HG03139 (cell line): ENCODE measurements around the gene COG5.
A peak's percentile ranks its signal among the peaks of the same experiment; 100 is the strongest.

ENCODE experiments used
- ATAC-seq: cut with Tn5 transposase; IDR thresholded peaks from one replicate; pipeline ENCODE4 v1.9.1; 2021; ENCODE audit not compliant: unreplicated experiment

COG5 gene

GRCh38 chr7:107563775-107564552 is at the start of gene COG5, which contains the start of gene DUS4L:
COG5 (minus strand) TSS chr7:107563920; CDS start chr7:107563896, 24 bp downstream.
DUS4L (plus strand) TSS chr7:107563971; CDS start chr7:107567071, 3,100 bp downstream.
- peak; percentile 93 for ATAC-seq

- ATAC-seq: no peak
These were observed 49.7 kb upstream of the COG5 start for GRCh38 chr7:107613439-107613838.

- ATAC-seq: no peak
These were observed 46.6 kb upstream of the COG5 start for GRCh38 chr7:107610323-107610722.

- ATAC-seq: no peak
These were observed 46.1 kb upstream of the COG5 start for GRCh38 chr7:107609811-107610261.

GRCh38 chr7:107606303-107606702 is 42.6 kb upstream of the COG5 start:
- ATAC-seq: no peak

GRCh38 chr7:107605218-107605815 is 41.6 kb upstream of the COG5 start:
- no peak for ATAC-seq

GRCh38 chr7:107600816-107601215 is 37.1 kb upstream of the COG5 start:
- no peak for ATAC-seq

GRCh38 chr7:107599262-107599661 is 35.5 kb upstream of the COG5 start:
- no peak for ATAC-seq

GRCh38 chr7:107597953-107598352 is 34.2 kb upstream of the COG5 start:
- ATAC-seq: no peak

- no peak for ATAC-seq
These were observed 33.8 kb upstream of the COG5 start for GRCh38 chr7:107597582-107597916.

- no peak for ATAC-seq
These were observed 33.3 kb upstream of the COG5 start for GRCh38 chr7:107596881-107597581.

GRCh38 chr7:107594961-107595737 is 31.4 kb upstream of the COG5 start:
- no peak for ATAC-seq

- no peak for ATAC-seq
These were observed 29.3 kb upstream of the COG5 start for GRCh38 chr7:107593025-107593410.

- ATAC-seq: no peak
These were observed 28.8 kb upstream of the COG5 start for GRCh38 chr7:107592361-107593024.

GRCh38 chr7:107591421-107591820 is 27.7 kb upstream of the COG5 start:
- no peak for ATAC-seq

- ATAC-seq: no peak
These were observed 24.9 kb upstream of the COG5 start for GRCh38 chr7:107588529-107589130.

- ATAC-seq: no peak
These were observed 21.0 kb upstream of the COG5 start for GRCh38 chr7:107584716-107585115.

- no peak for ATAC-seq
These were observed 19.2 kb upstream of the COG5 start for GRCh38 chr7:107582875-107583274.

GRCh38 chr7:107581387-107582013 is 17.8 kb upstream of the COG5 start:
- no peak for ATAC-seq
